Measurements from ENCODE around the gene MATK. TPM values are rescaled to one million over a fixed set of nuclear protein-coding genes. Genes with fewer than 3 reads are reported as not detected.
A peak's percentile ranks its signal among the peaks of the same experiment; 100 is the strongest.

The MATK gene
- total and polyA plus RNA-seq, 10 of the 15 experiments (the other 5 are each of a cell fraction or from before 2014, with no cell fraction given): 0.24 to 2.2 (median 1.1) TPM; not detected in 2

DNA sequence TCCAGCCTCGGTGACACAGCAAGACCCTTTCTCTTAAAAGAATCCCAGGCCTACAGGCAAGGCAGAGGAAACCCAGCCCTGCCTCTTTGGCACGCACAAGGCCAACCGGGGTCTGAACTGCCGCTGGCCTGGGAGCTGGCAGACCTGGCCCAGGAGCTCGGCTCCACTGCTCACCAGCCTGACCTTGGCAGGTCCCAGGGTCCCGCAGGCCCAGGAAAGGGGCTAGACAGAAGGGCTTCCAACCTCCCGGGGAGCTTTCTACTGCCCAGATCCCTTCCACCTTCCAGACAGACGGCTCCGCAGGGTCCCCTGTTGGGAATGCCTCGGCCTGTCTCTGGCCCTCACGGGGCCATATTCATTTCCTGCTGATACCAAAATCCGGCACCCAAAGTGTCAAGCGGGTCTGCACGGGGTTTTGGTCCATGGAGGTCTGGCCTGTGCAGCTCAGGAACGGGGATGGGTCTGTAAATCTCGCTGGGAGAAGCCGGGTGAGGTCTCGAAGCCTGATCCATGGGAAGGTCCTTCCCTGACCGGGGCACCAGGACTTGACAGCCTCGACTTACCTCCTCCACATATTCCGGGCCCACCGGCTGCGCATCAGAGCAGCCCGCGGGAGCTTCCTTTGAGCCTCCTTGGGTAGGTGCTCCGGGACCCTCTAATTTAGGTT is 36.6 kb upstream of the MATK start (continued):
- TF ChIP-seq USF1 (IDR thresholded peaks at IDR 0.05; ENCODE audit: borderline replicate concordance, extremely low read length, insufficient read depth, low read depth, low read length): no peak
- TF ChIP-seq NR2C1 (IDR thresholded peaks at IDR 0.05): no peak
- no peak for TF ChIP-seq EED (IDR thresholded peaks at IDR 0.05; ENCODE audit: low read depth)
- TF ChIP-seq SIN3A (IDR thresholded peaks at IDR 0.05; ENCODE audit: low read depth, low read length): no peak
- no peak for TF ChIP-seq ZNF217 (IDR thresholded peaks at IDR 0.05)
- TF ChIP-seq CBX3 (IDR thresholded peaks at IDR 0.05; ENCODE audit: borderline replicate concordance, low read depth): no peak

GRCh38 chr19:3821857-3822364 is 35.7 kb upstream of the MATK start:
- Histone ChIP-seq H3K9me3 (replicated peaks; ENCODE audit: control insufficient read depth, insufficient read depth, low read length) (no peaks in the 10 kb centered on the region), H3K4me3 (no peak overlapping the region), H3K36me3 (ENCODE audit: control insufficient read depth in 2 of 2, insufficient read depth in 2 of 2, low read length in 1 of 2) (no peaks in the 10 kb centered on the region), H3K4me1 (ENCODE audit: control insufficient read depth, insufficient read depth, low read length) (no peaks in the 10 kb centered on the region), H3K79me2 (ENCODE audit: control insufficient read depth, insufficient read depth, low read length) (no peaks in the 10 kb centered on the region), H3K4me2 (ENCODE audit: control insufficient read depth, insufficient read depth) (no peak overlapping the region), H3K9ac (ENCODE audit: control insufficient read depth, insufficient read depth, low read length) (no peak overlapping the region), H4K20me1 (ENCODE audit: control insufficient read depth, insufficient read depth) (no peaks in the 10 kb centered on the region), H3K27me3 (replicated peaks in 1 of 2; ENCODE audit: control insufficient read depth in 2 of 2, insufficient read depth in 2 of 2, low read length in 1 of 2) (no peaks in the 10 kb centered on the region), H3K27ac (ENCODE audit: control insufficient read depth, insufficient read depth) (no peak overlapping the region), H2AFZ (ENCODE audit: control insufficient read depth, low read depth, low read length) (no peak overlapping the region)
- intact Hi-C loops (cut with micrococcal nuclease; ENCODE audit: unreplicated experiment) (no loop called here), in situ Hi-C loops (cut with MboI) (no loop called here)
- ChIA-PET CTCF (interaction anchor here (0.6 to 1.8 kb wide), 12 partner anchors 9 to 382 kb away, joined by 3 to 13 read pairs (median 4); partner anchors contain the start of genes APBA3, EEF2 and MRPL54), SMC1A (ENCODE audit: uncharacterized antibody, unreplicated experiment) (interaction anchor here (0.8 kb wide), 1 partner anchor 55 kb away, joined by 3 read pairs; no protein-coding TSS in a partner anchor), RAD21 (ENCODE audit: unreplicated experiment) (interaction anchor here (0.8 to 1.5 kb wide), 3 partner anchors 25 to 82 kb away, joined by 3 to 5 read pairs (median 3); partner anchors contain the start of gene MRPL54), POLR2A (no interaction called here)
- DNase-seq (ENCODE audit: low read depth, low spot score): no peak
- peak; percentile 47 for FAIRE-seq
- no TSS peak for BruUV-seq (replicated peaks)
- peak; percentile 91 for ATAC-seq
- 8% methylated on average over 43 of the region's 43 CpGs for WGBS (ENCODE audit: insufficient coverage, insufficient replicate concordance, low lambda C conversion rate, missing lambda C conversion rate)
- TF ChIP-seq RELA (IDR thresholded peaks at IDR 0.05; ENCODE audit: borderline replicate concordance, partially characterized antibody): no peak
- TF ChIP-seq USF2 (IDR thresholded peaks at IDR 0.05; ENCODE audit: borderline replicate concordance, low read depth, low read length): no peak
- TF ChIP-seq CBFB (IDR thresholded peaks at IDR 0.05; ENCODE audit: low read depth): 0 out of 2 replicates have a peak, but pooled peaks have one; percentile 19
- TF ChIP-seq MYB (IDR thresholded peaks at IDR 0.05; ENCODE audit: borderline replicate concordance, low read depth, low read length): no peak
- TF ChIP-seq ATF3 (IDR thresholded peaks at IDR 0.05; ENCODE audit: borderline replicate concordance, extremely low read depth, low read depth, low read length): no peak
- no peak for TF ChIP-seq CBX3 (IDR thresholded peaks at IDR 0.05; ENCODE audit: borderline replicate concordance, low read depth)
- peak; percentile 42; the same call in 1 of the 2 replicates for TF ChIP-seq YY1 (IDR thresholded peaks at IDR 0.05; ENCODE audit: low read depth, low read length)
- TF ChIP-seq SMARCA5 (IDR thresholded peaks at IDR 0.05): peak; percentile 74; the same call in 1 of the 2 replicates
- TF ChIP-seq SP1 (IDR thresholded peaks at IDR 0.05; ENCODE audit: low read depth, low read length): peak; percentile 18
- no peak for TF ChIP-seq IKZF2 (IDR thresholded peaks at IDR 0.05)
- no peak for TF ChIP-seq NFXL1 (IDR thresholded peaks at IDR 0.05; ENCODE audit: borderline replicate concordance)
- TF ChIP-seq RAD21 (IDR thresholded peaks at IDR 0.05; ENCODE audit: insufficient read depth, low read depth, low read length): peak; percentile 66
- TF ChIP-seq STAT3 (IDR thresholded peaks at IDR 0.05; ENCODE audit: low read depth, low read length): no peak
- no peak for TF ChIP-seq TCF7 (IDR thresholded peaks at IDR 0.05; ENCODE audit: borderline replicate concordance)
- TF ChIP-seq RCOR1 (conservative IDR thresholded peaks at IDR 0.05; ENCODE audit: low read depth, low read length): no peak
- no peak for TF ChIP-seq PKNOX1 (IDR thresholded peaks at IDR 0.05)

All from GM12878 (cell line).